Mesodermal cell (in vitro differentiated cells): ENCODE results near the gene TRAFD1.

ENCODE experiments used
- H3K27ac ChIP-seq: 2 replicates; pipeline ENCODE4 v1.7.0; 2013; ENCODE audit warnings: mild to moderate bottlenecking, low read depth, low read length, moderate library complexity; ENCODE audit not compliant: severe bottlenecking
- H3K36me3 ChIP-seq: 2 replicates; pipeline ENCODE4 v1.7.1; 2013; ENCODE audit warnings: mild to moderate bottlenecking, low read length, moderate library complexity; ENCODE audit not compliant: control insufficient read depth, insufficient read depth
- H3K4me1 ChIP-seq: one replicate; pipeline ENCODE4 v1.7.1; 2013; ENCODE audit warnings: mild to moderate bottlenecking, low read length; ENCODE audit not compliant: insufficient read depth, control insufficient read depth, poor library complexity, severe bottlenecking
- H3K4me3 ChIP-seq: 2 replicates; pipeline ENCODE4 v1.7.0; 2013; ENCODE audit warnings: low read length, control low read depth, mild to moderate bottlenecking; ENCODE audit not compliant: insufficient read depth, poor library complexity, severe bottlenecking; ENCODE audit errors: extremely low read depth
- H3K9me3 ChIP-seq: 2 replicates; pipeline ENCODE4 v1.7.1; 2013; ENCODE audit warnings: mild to moderate bottlenecking, low read length, moderate library complexity; ENCODE audit not compliant: control insufficient read depth
- WGBS, 2 experiments: methylation state at CpG; one replicate each; pipeline ENCODE4 v1.1.5; 2013; ENCODE audit warnings: missing lambda C conversion rate in 2 of 2; ENCODE audit not compliant: insufficient coverage in 2 of 2; 5-methylcytosine and 5-hydroxymethylcytosine counted together

TRAFD1 gene

GRCh38 chr12:112191840-112192321 lies 66.5 kb downstream of the TRAFD1 start:
- Histone ChIP-seq H3K4me3 (no peak overlapping the region), H3K4me1 (peaks cover 13% of the 10 kb centered on the region), H3K36me3 (peaks cover 75% of the 10 kb centered on the region), H3K27ac (peak overlapping the region; percentile 88), H3K9me3 (no peaks in the 10 kb centered on the region)
- 88 to 91% methylated on average over 4 of the region's 4 CpGs for WGBS, 2 experiments

- WGBS, 2 experiments = 97 to 100% methylated on average over 7 to 12 of the region's 13 CpGs
- Histone ChIP-seq H3K36me3 (peaks cover 76% of the 10 kb centered on the region), H3K27ac (peak overlapping the region; percentile 88), H3K9me3 (no peaks in the 10 kb centered on the region), H3K4me1 (peaks cover 13% of the 10 kb centered on the region), H3K4me3 (no peak overlapping the region)
Measured at GRCh38 chr12:112192475-112192874, 67.1 kb downstream of the TRAFD1 start.

GRCh38 chr12:112194601-112195247 lies 69.4 kb downstream of the TRAFD1 start:
- H3K9me3 ChIP-seq = no peaks in the 10 kb centered on the region
- H3K36me3 ChIP-seq = peaks cover 72% of the 10 kb centered on the region
- WGBS, 2 experiments = 93 to 97% methylated on average over 19 to 20 of the region's 20 CpGs
- H3K4me1 ChIP-seq = peaks cover 13% of the 10 kb centered on the region
- no peak overlapping the region for H3K27ac ChIP-seq
- H3K4me3 ChIP-seq = no peak overlapping the region

- Histone ChIP-seq H3K4me1 (peaks cover 10% of the 10 kb centered on the region), H3K27ac (no peak overlapping the region), H3K9me3 (no peaks in the 10 kb centered on the region), H3K4me3 (no peak overlapping the region), H3K36me3 (peaks cover 72% of the 10 kb centered on the region)
- WGBS, 2 experiments = 88 to 90% methylated on average over 7 of the region's 9 CpGs
Measured at GRCh38 chr12:112196196-112196875, 71.0 kb downstream of the TRAFD1 start.

- Histone ChIP-seq H3K4me3 (no peak overlapping the region), H3K36me3 (peaks cover 65% of the 10 kb centered on the region)
- 53 to 65% methylated on average over 3 to 5 of the region's 9 CpGs for WGBS, 2 experiments
Measured at GRCh38 chr12:112198120-112198733, 72.9 kb downstream of the TRAFD1 start.

GRCh38 chr12:112199136-112199535 lies 73.8 kb downstream of the TRAFD1 start:
- Histone ChIP-seq H3K27ac (no peak overlapping the region), H3K36me3 (peaks cover 65% of the 10 kb centered on the region), H3K4me1 (no peaks in the 10 kb centered on the region), H3K9me3 (no peaks in the 10 kb centered on the region), H3K4me3 (no peak overlapping the region)
- WGBS, 2 experiments = 88 to 89% methylated on average over 3 to 4 of the region's 4 CpGs

More at GRCh38 chr12:112198120-112198733, 72.9 kb downstream of the TRAFD1 start:
- Histone ChIP-seq H3K9me3 (no peaks in the 10 kb centered on the region), H3K27ac (no peak overlapping the region), H3K4me1 (no peaks in the 10 kb centered on the region)
